ENCODE measurements around the gene GJA3.

- TF ChIP-seq CTCF (IDR thresholded peaks at IDR 0.05), result no peak
- no peak for TF ChIP-seq ZFX (IDR thresholded peaks at IDR 0.05; ENCODE audit: borderline replicate concordance)
These were observed 33.2 kb upstream of the GJA3 start for GRCh38 chr13:20193907-20194631.
